ENCODE results near the gene TP63.

DNA sequence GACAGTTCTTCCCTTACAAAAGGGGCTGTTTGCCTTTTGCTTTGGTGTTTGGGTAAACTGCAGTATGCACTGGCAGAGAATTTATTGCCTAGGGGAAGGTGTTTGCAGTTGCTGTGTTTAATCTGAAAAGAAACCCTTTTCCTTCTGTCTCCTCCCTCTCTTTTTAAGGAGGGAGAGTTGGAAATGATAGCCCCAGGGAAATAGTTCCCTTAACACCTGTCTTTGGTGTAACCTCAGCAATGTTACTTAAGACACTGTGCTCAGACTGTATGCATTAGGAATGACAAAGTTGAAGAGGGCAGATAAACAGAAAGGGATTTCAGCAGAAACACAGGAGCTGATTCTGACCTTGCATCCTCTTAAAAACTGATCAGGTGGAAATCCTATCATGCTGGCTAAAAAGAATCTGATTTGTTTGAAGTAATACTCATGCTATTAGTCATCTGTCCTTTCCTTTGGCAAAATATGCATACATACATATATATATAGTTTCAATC is 125.4 kb downstream of the TP63 start:
- no peak for TF ChIP-seq FOXM1 (IDR thresholded peaks at IDR 0.05; ENCODE audit: borderline replicate concordance, low read depth)
- TF ChIP-seq TEAD4 (IDR thresholded peaks at IDR 0.05) = no peak
- no peak for TF ChIP-seq CEBPB (IDR thresholded peaks at IDR 0.05)
- TF ChIP-seq EP300 (IDR thresholded peaks at IDR 0.05; ENCODE audit: borderline replicate concordance) = no peak
- no peak for TF ChIP-seq RAD21 (IDR thresholded peaks at IDR 0.05; ENCODE audit: low read depth)
- TF ChIP-seq YY1 (IDR thresholded peaks at IDR 0.05; ENCODE audit: low read depth) = no peak
- TF ChIP-seq TAF1 (IDR thresholded peaks at IDR 0.05; ENCODE audit: low read depth) = no peak
- no peak for TF ChIP-seq NFIC (IDR thresholded peaks at IDR 0.05)
- TF ChIP-seq, protein P1, sequence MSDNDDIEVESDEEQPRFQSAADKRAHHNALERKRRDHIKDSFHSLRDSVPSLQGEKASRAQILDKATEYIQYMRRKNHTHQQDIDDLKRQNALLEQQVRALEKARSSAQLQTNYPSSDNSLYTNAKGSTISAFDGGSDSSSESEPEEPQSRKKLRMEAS (IDR thresholded peaks at IDR 0.05) = no peak
- TF ChIP-seq, protein P2, sequence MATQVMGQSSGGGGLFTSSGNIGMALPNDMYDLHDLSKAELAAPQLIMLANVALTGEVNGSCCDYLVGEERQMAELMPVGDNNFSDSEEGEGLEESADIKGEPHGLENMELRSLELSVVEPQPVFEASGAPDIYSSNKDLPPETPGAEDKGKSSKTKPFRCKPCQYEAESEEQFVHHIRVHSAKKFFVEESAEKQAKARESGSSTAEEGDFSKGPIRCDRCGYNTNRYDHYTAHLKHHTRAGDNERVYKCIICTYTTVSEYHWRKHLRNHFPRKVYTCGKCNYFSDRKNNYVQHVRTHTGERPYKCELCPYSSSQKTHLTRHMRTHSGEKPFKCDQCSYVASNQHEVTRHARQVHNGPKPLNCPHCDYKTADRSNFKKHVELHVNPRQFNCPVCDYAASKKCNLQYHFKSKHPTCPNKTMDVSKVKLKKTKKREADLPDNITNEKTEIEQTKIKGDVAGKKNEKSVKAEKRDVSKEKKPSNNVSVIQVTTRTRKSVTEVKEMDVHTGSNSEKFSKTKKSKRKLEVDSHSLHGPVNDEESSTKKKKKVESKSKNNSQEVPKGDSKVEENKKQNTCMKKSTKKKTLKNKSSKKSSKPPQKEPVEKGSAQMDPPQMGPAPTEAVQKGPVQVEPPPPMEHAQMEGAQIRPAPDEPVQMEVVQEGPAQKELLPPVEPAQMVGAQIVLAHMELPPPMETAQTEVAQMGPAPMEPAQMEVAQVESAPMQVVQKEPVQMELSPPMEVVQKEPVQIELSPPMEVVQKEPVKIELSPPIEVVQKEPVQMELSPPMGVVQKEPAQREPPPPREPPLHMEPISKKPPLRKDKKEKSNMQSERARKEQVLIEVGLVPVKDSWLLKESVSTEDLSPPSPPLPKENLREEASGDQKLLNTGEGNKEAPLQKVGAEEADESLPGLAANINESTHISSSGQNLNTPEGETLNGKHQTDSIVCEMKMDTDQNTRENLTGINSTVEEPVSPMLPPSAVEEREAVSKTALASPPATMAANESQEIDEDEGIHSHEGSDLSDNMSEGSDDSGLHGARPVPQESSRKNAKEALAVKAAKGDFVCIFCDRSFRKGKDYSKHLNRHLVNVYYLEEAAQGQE (IDR thresholded peaks at IDR 0.05; ENCODE audit: low read depth) = no peak
- no peak for TF ChIP-seq CREB1 (IDR thresholded peaks at IDR 0.05; ENCODE audit: low read depth)
- no peak for TF ChIP-seq ZBTB7A (IDR thresholded peaks at IDR 0.05; ENCODE audit: low read depth)
